ENCODE measurements around the gene ABHD1.

- TF ChIP-seq CTCF (IDR thresholded peaks at IDR 0.05) (no peak), POLR2A (IDR thresholded peaks at IDR 0.05) (no peak)
These were observed 47.3 kb upstream of the ABHD1 start for GRCh38 chr2:27076323-27076722.

All from vagina (tissue), 2 donors.